GM23248 (cell line): Measurements from ENCODE around the gene COL11A2.

ENCODE experiments used
- EZH2 ChIP-seq: fragments of 200-600 bp; sonication (generic); IDR thresholded peaks from 2 replicates; pipeline ENCODE4 v1.6.1; 2018; ENCODE audit warnings: antibody characterized with exemption, mild to moderate bottlenecking; ENCODE audit not compliant: insufficient read depth, poor library complexity, severe bottlenecking
- EZH2phosphoT487 ChIP-seq: fragments of 200-600 bp; sonication (generic); IDR thresholded peaks from 2 replicates; pipeline ENCODE4 v1.6.1; 2018; ENCODE audit warnings: antibody characterized with exemption, moderate library complexity, mild to moderate bottlenecking, low read depth; ENCODE audit not compliant: insufficient read depth

DNA sequence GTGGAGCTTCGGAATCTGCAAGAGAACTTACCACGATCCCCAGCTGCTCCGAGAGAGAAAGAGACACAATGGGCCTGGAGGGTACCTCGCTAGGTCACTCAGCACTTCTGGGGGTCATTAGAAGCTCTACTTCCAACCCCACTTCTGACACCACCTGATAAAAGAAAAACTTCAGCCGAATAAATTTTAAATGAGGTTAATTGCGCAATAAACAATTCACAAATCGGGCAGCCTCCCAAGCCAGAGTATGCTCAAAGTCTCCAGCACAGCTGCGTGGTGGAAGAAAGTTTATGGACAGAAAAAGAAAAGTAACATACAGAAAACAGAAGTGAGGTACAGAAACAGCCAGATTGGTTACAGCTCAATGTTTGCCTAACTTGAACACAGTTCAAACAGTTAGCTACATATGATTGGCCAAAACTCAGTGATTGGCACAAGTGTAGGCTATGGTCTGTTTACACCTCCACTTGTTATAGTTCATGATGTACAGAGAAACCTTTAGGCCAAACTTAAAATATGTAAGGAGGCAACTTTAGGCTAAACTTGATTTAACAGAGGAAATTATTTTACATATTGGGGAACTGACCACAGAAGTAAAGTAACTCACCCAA lies 52.6 kb downstream of the COL11A2 start:
- TF ChIP-seq EZH2, result no peak
- TF ChIP-seq EZH2phosphoT487, result no peak
